Measurements from ENCODE around the gene CCNI. TPM values are rescaled to one million over a fixed set of nuclear protein-coding genes. Genes with fewer than 3 reads are reported as not detected.
A peak's percentile ranks its signal among the peaks of the same experiment; 100 is the strongest.

Gene CCNI
- total RNA-seq, 1 experiment from 2014 or later: 297 TPM

DNA sequence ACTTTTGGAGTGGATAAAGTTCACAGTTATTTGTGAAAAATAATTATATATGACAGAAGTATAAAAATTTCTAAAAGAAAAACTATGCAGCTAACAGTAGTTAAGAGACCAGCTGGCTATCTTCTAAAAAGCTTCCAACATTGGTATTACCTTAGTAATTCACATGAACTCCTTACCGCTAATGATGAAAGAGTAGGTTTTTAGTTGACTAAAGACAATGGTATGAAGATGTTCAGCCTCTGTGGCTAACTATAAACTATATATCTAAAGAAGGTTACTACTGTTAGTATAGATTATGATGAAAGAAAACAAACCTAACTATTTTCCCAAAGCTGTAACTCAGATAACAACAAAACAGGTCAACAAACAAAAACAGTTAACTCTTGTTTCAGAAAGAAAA lies 10.4 kb downstream of the CCNI start:
- peaks cover 71% of the 10 kb centered on the region for H3K36me3 Mint-ChIP-seq (ENCODE audit: insufficient read depth, unreplicated experiment)
- TF ChIP-seq, protein P1, sequence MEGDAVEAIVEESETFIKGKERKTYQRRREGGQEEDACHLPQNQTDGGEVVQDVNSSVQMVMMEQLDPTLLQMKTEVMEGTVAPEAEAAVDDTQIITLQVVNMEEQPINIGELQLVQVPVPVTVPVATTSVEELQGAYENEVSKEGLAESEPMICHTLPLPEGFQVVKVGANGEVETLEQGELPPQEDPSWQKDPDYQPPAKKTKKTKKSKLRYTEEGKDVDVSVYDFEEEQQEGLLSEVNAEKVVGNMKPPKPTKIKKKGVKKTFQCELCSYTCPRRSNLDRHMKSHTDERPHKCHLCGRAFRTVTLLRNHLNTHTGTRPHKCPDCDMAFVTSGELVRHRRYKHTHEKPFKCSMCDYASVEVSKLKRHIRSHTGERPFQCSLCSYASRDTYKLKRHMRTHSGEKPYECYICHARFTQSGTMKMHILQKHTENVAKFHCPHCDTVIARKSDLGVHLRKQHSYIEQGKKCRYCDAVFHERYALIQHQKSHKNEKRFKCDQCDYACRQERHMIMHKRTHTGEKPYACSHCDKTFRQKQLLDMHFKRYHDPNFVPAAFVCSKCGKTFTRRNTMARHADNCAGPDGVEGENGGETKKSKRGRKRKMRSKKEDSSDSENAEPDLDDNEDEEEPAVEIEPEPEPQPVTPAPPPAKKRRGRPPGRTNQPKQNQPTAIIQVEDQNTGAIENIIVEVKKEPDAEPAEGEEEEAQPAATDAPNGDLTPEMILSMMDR (IDR thresholded peaks at IDR 0.05; ENCODE audit: unreplicated experiment): no peak
- no peak for DNase-seq (ENCODE audit: unreplicated experiment)
- ChIA-PET POLR2A (interaction anchor here (0.7 to 1.9 kb wide), 2 partner anchors 39 to 91 kb away, joined by 3 to 12 read pairs; partner anchors contain the start of gene CCNG2), CTCF (interaction anchor here (0.6 to 2.5 kb wide), 3 partner anchors 21 to 611 kb away, joined by 3 to 12 read pairs (median 3); no protein-coding TSS in a partner anchor)
- no peaks in the 10 kb centered on the region for H3K9me3 Mint-ChIP-seq (ENCODE audit: unreplicated experiment)
- intact Hi-C loops (cut with micrococcal nuclease): no loop called here
- no TSS peak for BruUV-seq (replicated peaks)
- H3K27ac Mint-ChIP-seq (ENCODE audit: low read depth, unreplicated experiment): no peak overlapping the region
- H3K4me3 Mint-ChIP-seq (ENCODE audit: unreplicated experiment): no peak overlapping the region
- no peaks in the 10 kb centered on the region for H3K27me3 Mint-ChIP-seq (ENCODE audit: insufficient read depth, unreplicated experiment)
- H3K4me1 Mint-ChIP-seq (ENCODE audit: insufficient read depth, unreplicated experiment): peaks cover 28% of the 10 kb centered on the region

DNA sequence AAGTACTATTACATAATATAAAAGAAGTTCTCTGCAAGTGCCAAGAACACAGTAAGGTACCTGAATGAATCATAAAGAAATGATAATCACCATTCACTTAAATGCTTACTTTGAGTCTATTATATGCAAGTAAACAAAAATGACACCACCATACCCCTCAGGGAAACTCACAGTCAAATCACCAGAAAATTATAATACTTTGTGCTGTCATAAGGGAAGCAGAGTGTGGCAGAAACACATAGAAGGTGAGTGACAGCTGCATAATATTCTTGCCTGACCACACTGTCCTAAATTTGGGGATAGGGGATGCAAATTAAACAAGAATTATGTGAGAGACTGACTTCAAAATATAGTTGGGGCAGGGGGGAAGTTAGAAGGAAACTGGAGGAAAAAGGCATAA lies 12.9 kb downstream of the CCNI start:
- CTCF ChIA-PET: interaction anchor here (0.6 to 0.8 kb wide), 2 partner anchors 18 to 140 kb away, joined by 3 to 5 read pairs; no protein-coding TSS in a partner anchor
- TF ChIP-seq, protein P1 (IDR thresholded peaks at IDR 0.05; ENCODE audit: unreplicated experiment): no peak
- peaks cover 19% of the 10 kb centered on the region for H3K4me1 Mint-ChIP-seq (ENCODE audit: insufficient read depth, unreplicated experiment)
- peak overlapping the region; percentile 35 for H3K27ac Mint-ChIP-seq (ENCODE audit: low read depth, unreplicated experiment)
- no peaks in the 10 kb centered on the region for H3K27me3 Mint-ChIP-seq (ENCODE audit: insufficient read depth, unreplicated experiment)
- intact Hi-C loops (cut with micrococcal nuclease): no loop called here
- POLR2A ChIA-PET: no interaction called here
- no peak for DNase-seq (ENCODE audit: unreplicated experiment)
- BruUV-seq (replicated peaks): no TSS peak
- H3K36me3 Mint-ChIP-seq (ENCODE audit: insufficient read depth, unreplicated experiment): peaks cover 90% of the 10 kb centered on the region
- no peak overlapping the region for H3K4me3 Mint-ChIP-seq (ENCODE audit: unreplicated experiment)
- H3K9me3 Mint-ChIP-seq (ENCODE audit: unreplicated experiment): no peaks in the 10 kb centered on the region

DNA sequence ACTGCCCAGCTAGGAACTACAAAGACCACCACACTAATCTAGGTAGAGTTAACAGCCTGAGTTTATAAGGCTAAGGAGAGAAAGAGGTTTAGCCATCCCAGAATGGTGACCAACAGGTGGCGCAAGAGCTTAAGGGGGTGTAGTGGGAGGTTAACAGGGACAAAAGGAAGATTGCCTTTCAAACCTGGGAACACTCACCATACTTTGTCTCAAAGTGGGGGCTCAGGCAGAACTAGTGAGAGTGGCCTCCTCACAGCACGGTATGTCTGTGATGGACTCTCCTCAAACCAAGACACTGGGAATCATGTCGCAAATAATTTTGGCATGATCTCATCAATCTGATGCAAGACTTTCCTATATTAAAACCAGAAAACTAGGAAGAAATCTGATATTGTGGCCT lies 23.4 kb downstream of the CCNI start:
- intact Hi-C loops (cut with micrococcal nuclease): no loop called here
- ChIA-PET POLR2A (interaction anchor here (1.1 to 2.6 kb wide), 3 partner anchors 12 to 106 kb away, joined by 3 to 14 read pairs (median 11); partner anchors contain the start of gene CCNG2), CTCF (interaction anchor here (0.6 to 3.1 kb wide), 5 partner anchors 7 to 169 kb away, joined by 3 to 27 read pairs (median 3); no protein-coding TSS in a partner anchor)
- H3K4me3 Mint-ChIP-seq (ENCODE audit: unreplicated experiment): no peak overlapping the region
- peaks cover 21% of the 10 kb centered on the region for H3K4me1 Mint-ChIP-seq (ENCODE audit: insufficient read depth, unreplicated experiment)
- BruUV-seq (replicated peaks): no TSS peak
- DNase-seq (ENCODE audit: unreplicated experiment): peak; percentile 75
- H3K36me3 Mint-ChIP-seq (ENCODE audit: insufficient read depth, unreplicated experiment): peaks cover 93% of the 10 kb centered on the region
- H3K27ac Mint-ChIP-seq (ENCODE audit: low read depth, unreplicated experiment): peak overlapping the region; percentile 61
- no peaks in the 10 kb centered on the region for H3K9me3 Mint-ChIP-seq (ENCODE audit: unreplicated experiment)
- H3K27me3 Mint-ChIP-seq (ENCODE audit: insufficient read depth, unreplicated experiment): no peaks in the 10 kb centered on the region
- TF ChIP-seq, protein P1 (IDR thresholded peaks at IDR 0.05; ENCODE audit: unreplicated experiment): peak; percentile 45

DNA sequence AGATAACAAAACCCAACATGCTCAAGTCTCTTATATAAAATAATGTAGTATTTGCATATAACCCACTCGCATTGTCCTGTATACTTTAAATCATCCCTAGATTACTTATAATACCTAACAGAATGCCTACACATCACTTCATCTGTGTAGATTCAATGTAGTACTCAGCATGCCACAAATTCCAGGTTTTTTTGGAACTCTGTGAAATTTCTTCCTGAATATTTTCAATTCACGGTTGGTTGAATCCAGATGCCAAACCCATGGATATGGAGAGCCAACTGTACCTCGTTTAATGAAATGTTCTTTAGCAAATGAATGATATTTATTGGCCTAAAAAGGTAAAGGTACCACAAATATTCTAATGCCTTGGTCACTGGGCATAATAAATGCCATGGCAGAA lies 24.8 kb downstream of the CCNI start:
- no peak overlapping the region for H3K4me3 Mint-ChIP-seq (ENCODE audit: unreplicated experiment)
- POLR2A ChIA-PET: interaction anchor here (1.3 kb wide), 1 partner anchor 157 kb away, joined by 4 read pairs; no protein-coding TSS in a partner anchor
- TF ChIP-seq, protein P1 (IDR thresholded peaks at IDR 0.05; ENCODE audit: unreplicated experiment): no peak

More for the DNA sequence above, 24.8 kb downstream of the CCNI start:
- no peak for DNase-seq (ENCODE audit: unreplicated experiment)
- H3K9me3 Mint-ChIP-seq (ENCODE audit: unreplicated experiment): no peaks in the 10 kb centered on the region
- no peaks in the 10 kb centered on the region for H3K27me3 Mint-ChIP-seq (ENCODE audit: insufficient read depth, unreplicated experiment)
- H3K36me3 Mint-ChIP-seq (ENCODE audit: insufficient read depth, unreplicated experiment): peaks cover 93% of the 10 kb centered on the region
- H3K27ac Mint-ChIP-seq (ENCODE audit: low read depth, unreplicated experiment): no peak overlapping the region
- BruUV-seq (replicated peaks): no TSS peak
- H3K4me1 Mint-ChIP-seq (ENCODE audit: insufficient read depth, unreplicated experiment): peaks cover 21% of the 10 kb centered on the region
- intact Hi-C loops (cut with micrococcal nuclease): no loop called here
- CTCF ChIA-PET: interaction anchor here (0.9 to 3.1 kb wide), 2 partner anchors 153 to 157 kb away, joined by 3 to 27 read pairs; no protein-coding TSS in a partner anchor
